ENCODE results near the gene GLYR1. TPM values are rescaled to one million over a fixed set of nuclear protein-coding genes. Genes with fewer than 3 reads are reported as not detected.

Gene GLYR1
- total RNA-seq, 1 experiment from 2014 or later: 111 TPM

DNA sequence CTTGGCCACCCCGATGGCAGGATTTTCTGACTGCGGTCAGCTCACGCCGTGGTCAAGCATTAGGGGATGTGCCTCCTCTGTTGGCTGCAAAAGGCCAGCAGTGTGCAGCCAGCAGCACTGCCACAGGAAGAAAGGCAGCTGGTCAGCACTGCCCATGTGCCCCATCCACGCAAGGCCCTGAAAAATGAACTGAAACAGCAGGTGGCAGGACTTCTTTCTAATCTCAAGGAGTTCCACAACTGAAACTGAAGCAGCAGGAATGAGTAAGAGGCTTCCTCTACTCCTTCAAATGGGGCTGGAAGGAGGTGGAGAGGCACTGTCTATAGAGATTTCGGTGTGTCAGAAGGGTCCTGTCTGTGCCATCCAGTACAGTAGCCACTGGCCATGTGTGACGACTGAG lies 83.3 kb downstream of the GLYR1 start:
- no peaks in the 10 kb centered on the region for H3K27me3 ChIP-seq (ENCODE audit: control insufficient read depth, insufficient read depth, low read length)
- ATAC-seq (no peak), DNase-seq (ENCODE audit: low read depth, low spot score) (no peak)
- no peak for TF ChIP-seq CTCF (IDR thresholded peaks at IDR 0.05)
- no peak for TF ChIP-seq POLR2AphosphoS5 (IDR thresholded peaks at IDR 0.05; ENCODE audit: low read depth, low read length)
- no peak for TF ChIP-seq TCF7L2 (IDR thresholded peaks at IDR 0.05; ENCODE audit: low read depth, low read length)
- TF ChIP-seq SIN3A (IDR thresholded peaks at IDR 0.05; ENCODE audit: borderline replicate concordance, insufficient read depth, low read depth, low read length): no peak
- TF ChIP-seq, protein P1, sequence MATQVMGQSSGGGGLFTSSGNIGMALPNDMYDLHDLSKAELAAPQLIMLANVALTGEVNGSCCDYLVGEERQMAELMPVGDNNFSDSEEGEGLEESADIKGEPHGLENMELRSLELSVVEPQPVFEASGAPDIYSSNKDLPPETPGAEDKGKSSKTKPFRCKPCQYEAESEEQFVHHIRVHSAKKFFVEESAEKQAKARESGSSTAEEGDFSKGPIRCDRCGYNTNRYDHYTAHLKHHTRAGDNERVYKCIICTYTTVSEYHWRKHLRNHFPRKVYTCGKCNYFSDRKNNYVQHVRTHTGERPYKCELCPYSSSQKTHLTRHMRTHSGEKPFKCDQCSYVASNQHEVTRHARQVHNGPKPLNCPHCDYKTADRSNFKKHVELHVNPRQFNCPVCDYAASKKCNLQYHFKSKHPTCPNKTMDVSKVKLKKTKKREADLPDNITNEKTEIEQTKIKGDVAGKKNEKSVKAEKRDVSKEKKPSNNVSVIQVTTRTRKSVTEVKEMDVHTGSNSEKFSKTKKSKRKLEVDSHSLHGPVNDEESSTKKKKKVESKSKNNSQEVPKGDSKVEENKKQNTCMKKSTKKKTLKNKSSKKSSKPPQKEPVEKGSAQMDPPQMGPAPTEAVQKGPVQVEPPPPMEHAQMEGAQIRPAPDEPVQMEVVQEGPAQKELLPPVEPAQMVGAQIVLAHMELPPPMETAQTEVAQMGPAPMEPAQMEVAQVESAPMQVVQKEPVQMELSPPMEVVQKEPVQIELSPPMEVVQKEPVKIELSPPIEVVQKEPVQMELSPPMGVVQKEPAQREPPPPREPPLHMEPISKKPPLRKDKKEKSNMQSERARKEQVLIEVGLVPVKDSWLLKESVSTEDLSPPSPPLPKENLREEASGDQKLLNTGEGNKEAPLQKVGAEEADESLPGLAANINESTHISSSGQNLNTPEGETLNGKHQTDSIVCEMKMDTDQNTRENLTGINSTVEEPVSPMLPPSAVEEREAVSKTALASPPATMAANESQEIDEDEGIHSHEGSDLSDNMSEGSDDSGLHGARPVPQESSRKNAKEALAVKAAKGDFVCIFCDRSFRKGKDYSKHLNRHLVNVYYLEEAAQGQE (IDR thresholded peaks at IDR 0.05; ENCODE audit: insufficient read depth in 1 of 2, low read depth in 2 of 2, low read length in 1 of 2): no peak
- in situ Hi-C loops (cut with HindIII; ENCODE audit: low pct_unique_long_range_greater_than_20kb, low sequenced_read_pairs) (no loop called here), intact Hi-C loops (cut with micrococcal nuclease; ENCODE audit: unreplicated experiment) (no loop called here)
- CTCF ChIA-PET: no interaction called here
- H3K36me3 ChIP-seq (ENCODE audit: control insufficient read depth, insufficient read depth, low read length): peaks cover 2% of the 10 kb centered on the region; the same call in 1 of the 2 replicates
- no TSS peak for BruUV-seq (replicated peaks)
- POLR2A ChIA-PET: no interaction called here
- H3K9me3 ChIP-seq (ENCODE audit: control insufficient read depth, insufficient read depth, low read depth, low read length): no peaks in the 10 kb centered on the region
- H3K4me1 ChIP-seq (ENCODE audit: control insufficient read depth, insufficient read depth, low read length): peaks cover 13% of the 10 kb centered on the region
- H3K4me3 ChIP-seq (ENCODE audit: low read depth in 2 of 2, low read length in 2 of 2): no peak overlapping the region
- no peak overlapping the region for H3K27ac ChIP-seq (ENCODE audit: low read length)

- H3K36me3 ChIP-seq (ENCODE audit: control insufficient read depth, insufficient read depth, low read length): peaks cover 2% of the 10 kb centered on the region; the same call in 1 of the 2 replicates
- in situ Hi-C loops (cut with HindIII; ENCODE audit: low pct_unique_long_range_greater_than_20kb, low sequenced_read_pairs) (no loop called here), intact Hi-C loops (cut with micrococcal nuclease; ENCODE audit: unreplicated experiment) (no loop called here)
- no peaks in the 10 kb centered on the region for H3K9me3 ChIP-seq (ENCODE audit: control insufficient read depth, insufficient read depth, low read depth, low read length)
- no peak overlapping the region for H3K27ac ChIP-seq (ENCODE audit: low read length)
- peaks cover 8% of the 10 kb centered on the region for H3K4me1 ChIP-seq (ENCODE audit: control insufficient read depth, insufficient read depth, low read length)
- POLR2A ChIA-PET: no interaction called here
- CTCF ChIA-PET: no interaction called here
- H3K4me3 ChIP-seq (ENCODE audit: low read depth in 2 of 2, low read length in 2 of 2): no peak overlapping the region
- no peaks in the 10 kb centered on the region for H3K27me3 ChIP-seq (ENCODE audit: control insufficient read depth, insufficient read depth, low read length)
- no peak for DNase-seq (ENCODE audit: low read depth, low spot score)
- TF ChIP-seq CTCF (IDR thresholded peaks at IDR 0.05) (no peak), SIN3A (IDR thresholded peaks at IDR 0.05; ENCODE audit: borderline replicate concordance, insufficient read depth, low read depth, low read length) (no peak), TCF7L2 (IDR thresholded peaks at IDR 0.05; ENCODE audit: low read depth, low read length) (no peak), POLR2AphosphoS5 (IDR thresholded peaks at IDR 0.05; ENCODE audit: low read depth, low read length) (no peak)
- TF ChIP-seq, protein P1 (IDR thresholded peaks at IDR 0.05; ENCODE audit: insufficient read depth in 1 of 2, low read depth in 2 of 2, low read length in 1 of 2): no peak
- no peak for ATAC-seq
- no TSS peak for BruUV-seq (replicated peaks)
These were observed 84.9 kb downstream of the GLYR1 start for GRCh38 chr16:4762205-4762604.
